ENCODE data around the gene TPT1.

DNA sequence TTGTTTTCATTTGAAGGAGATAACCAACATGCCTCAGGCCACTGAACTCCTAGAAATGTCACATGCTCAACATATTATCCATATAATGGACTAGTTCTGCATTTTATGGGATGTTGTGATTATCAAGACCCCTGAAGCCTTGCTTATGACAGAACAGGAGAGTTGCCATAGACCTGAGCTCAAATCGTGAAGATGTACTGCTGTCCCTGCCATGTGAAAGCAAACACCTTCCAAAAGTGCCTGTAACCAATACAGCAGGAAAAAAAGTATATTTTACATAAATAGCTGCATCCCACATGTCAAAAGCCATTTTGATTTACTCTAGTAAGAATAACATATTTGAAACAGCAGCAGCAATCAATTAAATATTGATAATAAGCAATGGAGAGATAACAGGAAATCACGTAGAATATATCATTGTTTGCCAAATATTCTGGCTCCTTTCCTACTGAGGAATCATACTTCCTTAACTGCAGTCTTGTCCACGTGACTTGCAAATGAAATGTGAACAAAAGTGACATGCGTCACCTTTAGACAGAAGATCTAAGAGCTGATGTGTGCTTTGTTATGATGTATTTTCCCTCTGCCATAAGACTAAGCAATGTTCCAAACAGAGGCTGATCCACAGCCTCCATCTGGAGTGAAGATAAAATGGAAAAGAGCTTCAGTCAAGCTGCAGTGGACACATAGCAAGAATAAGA lies 43.6 kb upstream of the TPT1 start:
- TF ChIP-seq, protein P1, sequence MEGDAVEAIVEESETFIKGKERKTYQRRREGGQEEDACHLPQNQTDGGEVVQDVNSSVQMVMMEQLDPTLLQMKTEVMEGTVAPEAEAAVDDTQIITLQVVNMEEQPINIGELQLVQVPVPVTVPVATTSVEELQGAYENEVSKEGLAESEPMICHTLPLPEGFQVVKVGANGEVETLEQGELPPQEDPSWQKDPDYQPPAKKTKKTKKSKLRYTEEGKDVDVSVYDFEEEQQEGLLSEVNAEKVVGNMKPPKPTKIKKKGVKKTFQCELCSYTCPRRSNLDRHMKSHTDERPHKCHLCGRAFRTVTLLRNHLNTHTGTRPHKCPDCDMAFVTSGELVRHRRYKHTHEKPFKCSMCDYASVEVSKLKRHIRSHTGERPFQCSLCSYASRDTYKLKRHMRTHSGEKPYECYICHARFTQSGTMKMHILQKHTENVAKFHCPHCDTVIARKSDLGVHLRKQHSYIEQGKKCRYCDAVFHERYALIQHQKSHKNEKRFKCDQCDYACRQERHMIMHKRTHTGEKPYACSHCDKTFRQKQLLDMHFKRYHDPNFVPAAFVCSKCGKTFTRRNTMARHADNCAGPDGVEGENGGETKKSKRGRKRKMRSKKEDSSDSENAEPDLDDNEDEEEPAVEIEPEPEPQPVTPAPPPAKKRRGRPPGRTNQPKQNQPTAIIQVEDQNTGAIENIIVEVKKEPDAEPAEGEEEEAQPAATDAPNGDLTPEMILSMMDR (IDR thresholded peaks at IDR 0.05; ENCODE audit: low read depth, low read length), result no peak
- no peak for TF ChIP-seq EZH2phosphoT487 (IDR thresholded peaks at IDR 0.05; ENCODE audit: low read depth)

Measured in OCI-LY3 (cell line).